ENCODE measurements around the gene ACACB.

The ACACB gene

GRCh38 chr12:109115758-109116610 lies at the start of gene ACACB:
Gene ACACB (plus strand): TSS chr12:109116587. CDS start chr12:109139406, 22,819 bp downstream.
- DNase-seq = peak; percentile 12

GRCh38 chr12:109069307-109070271 lies 46.8 kb upstream of the ACACB start:
- DNase-seq = peak; percentile 9

DNA sequence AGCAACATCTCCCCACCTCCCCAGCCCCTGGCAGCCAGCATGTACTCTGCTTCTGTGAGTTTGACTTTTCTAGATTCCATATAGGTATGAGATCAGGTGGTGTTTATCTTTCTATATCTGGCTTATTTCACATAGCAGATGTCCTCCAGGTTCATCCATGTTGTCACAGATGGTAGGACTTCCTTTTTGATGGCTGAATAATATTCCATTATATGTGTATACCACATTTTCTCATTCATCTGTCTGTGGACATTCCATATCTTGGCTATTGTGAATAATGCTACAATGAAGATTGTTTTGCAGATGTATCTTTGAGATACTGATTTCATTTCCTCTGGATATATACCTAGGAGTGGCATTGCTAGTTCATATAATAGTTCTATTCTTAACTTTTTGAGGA lies 41.5 kb upstream of the ACACB start:
- DNase-seq = no peak

DNA sequence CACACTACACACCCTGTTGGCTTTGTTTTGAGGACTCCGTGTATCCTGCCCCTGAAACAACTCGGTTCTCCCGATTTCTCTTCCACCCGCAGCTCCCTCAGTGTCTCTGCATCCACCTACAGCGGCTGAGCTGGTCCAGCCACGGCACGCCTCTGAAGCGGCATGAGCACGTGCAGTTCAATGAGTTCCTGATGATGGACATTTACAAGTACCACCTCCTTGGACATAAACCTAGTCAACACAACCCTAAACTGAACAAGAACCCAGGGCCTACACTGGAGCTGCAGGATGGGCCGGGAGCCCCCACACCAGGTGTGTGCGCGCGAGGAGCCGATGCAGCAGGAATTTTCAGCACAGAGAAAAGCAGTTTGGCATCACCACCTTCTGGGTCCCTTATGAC lies 33.6 kb upstream of the ACACB start:
- DNase-seq = no peak

DNA sequence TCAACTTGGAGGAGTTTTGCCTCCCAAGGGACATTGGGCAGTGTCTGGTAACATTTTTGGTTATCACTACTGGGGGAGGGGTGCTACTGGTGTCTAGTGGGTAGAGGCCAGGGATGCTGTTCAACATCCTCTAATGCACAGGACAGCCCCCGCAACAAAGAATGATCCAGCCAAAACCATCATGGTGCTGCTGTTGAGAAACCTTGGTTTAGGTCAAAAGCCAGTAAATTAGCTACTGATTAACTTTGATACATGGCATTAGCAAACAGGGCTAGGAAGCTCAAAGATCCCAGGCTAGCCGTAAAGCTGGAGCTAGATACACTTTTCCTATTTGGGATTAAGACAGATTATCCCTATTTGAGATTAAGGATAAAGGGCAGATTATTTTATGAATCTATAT lies 32.0 kb upstream of the ACACB start:
- DNase-seq = no peak

DNA sequence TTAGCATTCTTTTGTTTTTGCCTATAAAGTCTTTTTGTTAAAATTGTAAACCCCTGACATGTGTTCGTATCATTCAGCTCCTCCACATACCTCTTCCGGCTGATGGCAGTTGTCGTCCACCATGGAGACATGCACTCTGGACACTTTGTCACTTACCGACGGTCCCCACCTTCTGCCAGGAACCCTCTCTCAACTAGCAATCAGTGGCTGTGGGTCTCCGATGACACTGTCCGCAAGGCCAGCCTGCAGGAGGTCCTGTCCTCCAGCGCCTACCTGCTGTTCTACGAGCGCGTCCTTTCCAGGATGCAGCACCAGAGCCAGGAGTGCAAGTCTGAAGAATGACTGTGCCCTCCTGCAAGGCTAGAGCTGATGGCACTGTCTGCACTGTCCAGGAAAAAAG lies 30.8 kb upstream of the ACACB start:
- DNase-seq = no peak

GRCh38 chr12:109087250-109087649 lies 29.1 kb upstream of the ACACB start:
- DNase-seq = no peak

DNA sequence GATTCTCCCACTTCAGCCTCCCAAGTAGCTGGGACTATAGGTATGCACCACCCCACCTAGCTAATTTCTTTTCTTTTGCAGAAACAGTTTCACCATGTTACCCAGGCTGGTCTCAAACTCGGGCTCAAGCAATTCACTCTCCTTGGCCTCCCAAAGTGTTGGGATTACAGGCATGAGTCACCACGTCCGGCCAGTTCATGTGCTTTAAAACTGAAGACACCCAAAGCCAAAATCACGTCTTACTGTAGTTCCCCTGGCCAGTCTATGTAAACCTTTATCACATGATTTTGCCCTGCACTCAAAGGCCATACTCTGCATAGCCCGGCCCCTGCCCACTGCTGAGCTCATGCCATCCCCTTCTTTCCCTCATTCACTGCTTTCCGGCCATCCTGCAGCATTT lies 27.6 kb upstream of the ACACB start:
- no peak for DNase-seq

- DNase-seq = no peak
Observed at GRCh38 chr12:109089683-109090082, 26.7 kb upstream of the ACACB start.

DNA sequence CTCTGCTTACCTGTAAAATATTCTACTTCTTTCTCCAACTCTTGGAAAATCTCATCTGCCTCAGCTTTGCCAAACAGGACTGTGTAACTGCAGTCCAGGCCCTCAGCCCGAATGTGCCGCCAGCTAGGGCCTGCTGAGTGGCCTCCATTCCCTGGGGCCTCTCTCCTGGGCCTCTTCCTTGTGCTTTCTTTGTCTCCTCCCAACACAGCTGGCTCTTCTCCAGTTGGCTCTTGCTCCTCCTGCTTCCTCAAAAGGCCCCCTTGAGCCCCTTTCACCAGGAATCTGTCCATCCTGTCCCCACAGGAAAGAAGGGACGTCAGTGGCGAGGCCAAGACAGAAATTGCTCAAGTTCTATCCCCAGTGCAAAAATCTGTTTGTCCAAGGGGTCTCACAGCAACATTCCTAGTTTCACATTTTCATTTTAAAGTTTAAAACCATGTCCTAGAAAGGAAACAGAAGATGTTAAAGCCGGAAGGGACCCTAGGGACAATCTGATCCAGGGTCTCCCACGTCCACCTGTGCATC lies 23.8 kb upstream of the ACACB start:
- DNase-seq = no peak

GRCh38 chr12:109093022-109093918 lies 23.1 kb upstream of the ACACB start, which contains the start of gene ALKBH2:
Gene ALKBH2 (minus strand): TSS chr12:109093472. CDS start chr12:109092786, 686 bp downstream.
- peak; percentile 83 for DNase-seq

GRCh38 chr12:109097140-109097434 lies 19.3 kb upstream of the ACACB start:
- no peak for DNase-seq

DNA sequence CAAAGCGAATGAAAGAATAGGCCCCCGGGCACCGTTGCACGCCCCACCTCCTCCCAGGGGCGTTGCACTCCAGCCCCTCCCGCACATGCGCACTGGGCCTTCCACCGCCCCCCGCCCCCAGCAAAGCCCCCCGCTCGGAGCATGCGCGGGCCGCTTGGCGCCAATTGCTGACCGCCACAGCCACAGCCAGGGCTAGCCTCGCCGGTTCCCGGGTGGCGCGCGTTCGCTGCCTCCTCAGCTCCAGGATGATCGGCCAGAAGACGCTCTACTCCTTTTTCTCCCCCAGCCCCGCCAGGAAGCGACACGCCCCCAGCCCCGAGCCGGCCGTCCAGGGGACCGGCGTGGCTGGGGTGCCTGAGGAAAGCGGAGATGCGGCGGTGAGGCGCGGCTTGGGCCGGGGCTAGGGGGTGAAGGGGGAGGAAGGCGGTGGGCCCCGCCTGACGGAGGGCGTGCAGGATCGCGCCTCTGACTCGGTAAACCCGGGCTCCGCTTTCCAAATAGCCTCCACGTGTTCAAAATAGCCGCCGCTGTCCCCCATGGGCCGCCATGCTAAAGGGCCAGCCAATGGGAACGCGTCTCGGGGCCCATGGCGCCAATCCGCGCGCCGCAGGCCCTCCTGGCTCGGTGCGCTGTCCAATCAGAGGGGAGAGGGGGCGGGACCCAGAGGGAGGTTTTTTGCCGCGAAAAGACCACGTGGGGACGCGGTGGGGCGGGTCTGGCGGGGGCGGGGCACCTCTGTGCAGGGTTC lies 18.8 kb upstream of the ACACB start, which contains the start of gene UNG:
Gene UNG, plus strand, starts transcription at position 163 of the 748 bp plus-strand sequence. Its CDS starts 83 bp downstream, at position 246.
- DNase-seq = peak; percentile 94

- DNase-seq = peak; percentile 43
Observed at GRCh38 chr12:109098183-109098604, 18.2 kb upstream of the ACACB start.

DNA sequence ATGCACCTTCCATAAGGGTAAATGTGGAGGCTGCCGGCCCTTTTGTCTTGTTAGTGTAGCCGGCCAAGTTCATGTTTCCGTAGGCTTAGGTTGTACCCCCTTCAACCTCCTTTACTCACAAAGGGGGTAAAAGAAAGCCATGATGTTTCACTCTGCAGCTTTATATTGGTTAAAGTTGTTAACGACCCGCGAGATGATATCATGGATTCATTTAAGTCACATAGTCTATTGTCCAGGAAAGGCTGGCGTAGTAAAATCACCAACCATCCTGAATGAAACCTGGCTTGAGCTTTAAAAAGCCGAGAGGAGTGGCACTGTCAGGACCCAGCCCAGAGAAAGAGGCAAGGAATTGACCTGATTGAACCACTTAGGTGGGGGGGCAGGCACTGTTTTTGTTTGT lies 17.7 kb upstream of the ACACB start:
- DNase-seq = no peak

GRCh38 chr12:109099431-109100020 lies 16.9 kb upstream of the ACACB start:
- DNase-seq = no peak

DNA sequence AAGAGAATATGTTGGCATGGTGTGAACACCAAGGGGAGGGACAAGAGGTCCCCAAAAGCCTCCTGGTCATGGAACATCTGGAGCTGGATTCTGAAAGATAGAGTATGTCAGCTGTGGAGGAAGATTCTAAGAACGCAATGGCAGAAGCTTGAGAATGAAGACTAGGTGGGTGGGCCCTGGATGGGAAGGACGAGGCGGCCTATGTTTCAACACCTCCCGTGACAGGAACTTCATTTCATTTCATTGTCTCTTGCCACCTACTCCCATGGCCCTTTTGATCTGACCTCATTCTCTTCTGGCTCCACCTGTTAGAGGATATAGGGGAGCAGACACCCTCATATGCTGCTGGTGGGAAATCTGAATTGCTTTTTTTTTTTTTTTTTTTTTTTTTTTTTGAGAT lies 15.6 kb upstream of the ACACB start:
- no peak for DNase-seq

GRCh38 chr12:109102491-109102890 lies 13.9 kb upstream of the ACACB start:
- no peak for DNase-seq

- DNase-seq = no peak
Observed at GRCh38 chr12:109105176-109105575, 11.2 kb upstream of the ACACB start.

- DNase-seq = no peak
Observed at GRCh38 chr12:109109746-109110350, 6.5 kb upstream of the ACACB start.
